K562 (cell line): ENCODE data around the gene ACTRT2. TPM values are rescaled to one million over a fixed set of nuclear protein-coding genes. Genes with fewer than 3 reads are reported as not detected.

ENCODE experiments used
- ATAC-seq: fragments of 200-7000 bp; cut with Tn5 transposase; 3 replicates; pipeline ENCODE4 v1.9.1; 2020; ENCODE audit warnings: moderate library complexity
- BruUV-seq: library from RNA; stranded (reverse); fragments of 400-500 nt; replicated peaks from 2 replicates; lab custom pipeline; 2021; lab: Mats Ljungman, UMichigan
- CTCF ChIA-PET: fragments of 300-600 bp; formaldehyde crosslinking; extraction: SDS; loops from one replicate; lab custom pipeline; 2021; ENCODE audit warnings: low intra/inter-chr PET ratio; lab: Yijun Ruan, JAX
- POLR2A ChIA-PET: fragments of 300-600, 350-650 bp; sonication (Branson Sonifier 250); formaldehyde crosslinking; extraction: SDS; loops from one replicate; lab custom pipeline; 2021; ENCODE audit warnings: antibody characterized with exemption, inconsistent platforms; lab: Yijun Ruan, JAX
- DNase-seq, 4 experiments: peaks; one replicate each; pipeline versions ENCODE4 v3.0.0 to v3.0.0-alpha.2; 2011 to 2018; ENCODE audit warnings: low spot score in 3 of 4, mixed read lengths in 3 of 4; ENCODE audit errors: extremely low read depth in 1 of 4
- FAIRE-seq: peaks from 2 replicates; lab custom pipeline; 2011; peaks lifted over from hg19 to GRCh38; lab: Jason Lieb, UNC
- H2AFZ ChIP-seq: 2 replicates; pipeline ENCODE4 v1.6.0; 2011; ENCODE audit warnings: low read depth, low read length, control low read depth, inconsistent platforms
- H3K27ac ChIP-seq: fragments of 200-600 bp; 3 replicates; pipeline ENCODE4 v1.8.0; 2011; ENCODE audit warnings: low read depth, mild to moderate bottlenecking, control low read depth, inconsistent platforms, low read length, moderate library complexity, mixed read lengths; ENCODE audit errors: extremely low read depth
- H3K27me3 ChIP-seq, 2 experiments: fragments of 300-600 bp in 1 of 2; 2 replicates in 1 of 2; 3 replicates in 1 of 2; pipeline versions ENCODE4 v1.6.0 to v1.8.0; 2011; ENCODE audit warnings: inconsistent platforms in 2 of 2, low read length in 2 of 2, mild to moderate bottlenecking in 1 of 2, mixed read lengths in 1 of 2, moderate library complexity in 1 of 2; ENCODE audit not compliant: control insufficient read depth in 2 of 2, insufficient read depth in 2 of 2
- H3K36me3 ChIP-seq: fragments of 300-600 bp; 3 replicates; pipeline ENCODE4 v1.8.0; 2011; ENCODE audit warnings: mild to moderate bottlenecking, low read length, inconsistent platforms; ENCODE audit not compliant: control insufficient read depth, insufficient read depth
- H3K4me1 ChIP-seq, 2 experiments: fragments of 200-600 bp in 1 of 2; replicated peaks in 1 of 2; 2 replicates in 1 of 2; 3 replicates in 1 of 2; pipeline versions ENCODE4 v1.5.1 to v1.8.0; 2011; ENCODE audit warnings: inconsistent platforms in 2 of 2, low read length in 2 of 2, mild to moderate bottlenecking in 1 of 2, mixed read lengths in 1 of 2, moderate library complexity in 1 of 2; ENCODE audit not compliant: control insufficient read depth in 2 of 2, insufficient read depth in 2 of 2
- H3K4me2 ChIP-seq: 2 replicates; pipeline ENCODE4 v1.6.1; 2011; ENCODE audit warnings: low read length, control low read depth, inconsistent platforms, mixed read lengths; ENCODE audit not compliant: insufficient read depth
- H3K4me3 ChIP-seq: fragments of 200-600 bp; sonication (generic), shearing (Covaris generic); 2 replicates; pipeline ENCODE4 v1.5.1; 2016; ENCODE audit warnings: control low read depth, inconsistent platforms
- H3K79me2 ChIP-seq: fragments of 200-600 bp; 3 replicates; pipeline ENCODE4 v1.8.0; 2011; ENCODE audit warnings: low read length, inconsistent platforms; ENCODE audit not compliant: control insufficient read depth, insufficient read depth
- H3K9ac ChIP-seq, 2 experiments: 2 replicates each; pipeline versions ENCODE4 v1.6.0 to v1.6.1; 2011; ENCODE audit warnings: low read depth in 2 of 2, low read length in 2 of 2, control low read depth in 1 of 2, inconsistent platforms in 1 of 2, mild to moderate bottlenecking in 1 of 2, mixed read lengths in 1 of 2; ENCODE audit not compliant: insufficient read depth in 1 of 2
- H3K9me1 ChIP-seq: one replicate; pipeline ENCODE4 v1.6.0; 2011; ENCODE audit warnings: inconsistent platforms, mild to moderate bottlenecking, low read length, moderate library complexity; ENCODE audit not compliant: control insufficient read depth, insufficient read depth
- H3K9me3 ChIP-seq: replicated peaks from 2 replicates; pipeline ENCODE4 v1.5.1; 2011; ENCODE audit warnings: low read depth, low read length, inconsistent platforms; ENCODE audit not compliant: control insufficient read depth, insufficient read depth
- H4K20me1 ChIP-seq: replicated peaks from 2 replicates; pipeline ENCODE4 v1.6.1; 2011; ENCODE audit warnings: low read length, inconsistent platforms, mixed read lengths; ENCODE audit not compliant: control insufficient read depth, insufficient read depth
- ATF7 ChIP-seq: fragments of 450-650 bp; IDR thresholded peaks from 2 replicates; pipeline ENCODE4 v1.7.1; 2014; ENCODE audit warnings: mild to moderate bottlenecking, moderate library complexity
- BMI1 ChIP-seq: fragments of 150-350 bp; IDR thresholded peaks from 2 replicates; pipeline ENCODE4 v1.6.1; 2014; ENCODE audit warnings: low read length
- DACH1 ChIP-seq: fragments of 450-650 bp; IDR thresholded peaks from 2 replicates; pipeline ENCODE4 v1.6.1; 2018; ENCODE audit not compliant: partially characterized antibody
- ETV5 ChIP-seq: sonication (generic); formaldehyde crosslinking; IDR thresholded peaks from 2 replicates; pipeline ENCODE4 v1.4.0; 2020; ENCODE audit warnings: low read depth, mild to moderate bottlenecking, missing genetic modification reagents
- HNRNPLL ChIP-seq: fragments of 200-400 bp; formaldehyde crosslinking; IDR thresholded peaks from 2 replicates; pipeline ENCODE4 v1.6.1; 2017; ENCODE audit warnings: low read length, low read depth, mild to moderate bottlenecking; ENCODE audit not compliant: poor library complexity, severe bottlenecking
- MCM7 ChIP-seq, 2 experiments: fragments of 450-650 bp; IDR thresholded peaks; 2 replicates each; pipeline ENCODE4 v1.6.1; 2016 to 2018
- SRF ChIP-seq, 2 experiments: fragments of 250-450, 450-650 bp in 1 of 2; sonication (Bioruptor Pico) in 1 of 2; sonication (generic) in 1 of 2; formaldehyde crosslinking; IDR thresholded peaks; 2 replicates each; pipeline versions ENCODE4 v1.5.0 to v1.5.1; 2020 to 2022; ENCODE audit warnings: mild to moderate bottlenecking in 1 of 2, missing genetic modification reagents in 1 of 2
- ZBTB1 ChIP-seq: sonication (generic); formaldehyde crosslinking; IDR thresholded peaks from 2 replicates; pipeline ENCODE4 v1.8.1; 2023; ENCODE audit warnings: missing genetic modification reagents, low read depth, mild to moderate bottlenecking, borderline replicate concordance
- ZBTB7A ChIP-seq: IDR thresholded peaks from 2 replicates; pipeline ENCODE4 v1.6.1; 2011; ENCODE audit warnings: low read depth, mild to moderate bottlenecking, low read length, moderate library complexity, borderline replicate concordance; ENCODE audit not compliant: control insufficient read depth
- ZC3H8 ChIP-seq: fragments of 450-650 bp; IDR thresholded peaks from 2 replicates; pipeline ENCODE4 v1.6.1; 2017
- ZNF146 ChIP-seq: IDR thresholded peaks from one replicate; pipeline ENCODE4 v1.6.1; 2018; ENCODE audit warnings: missing compliant biosample characterization; ENCODE audit not compliant: unreplicated experiment
- ZNF699 ChIP-seq: fragments of 250-450 bp; sonication (Bioruptor Pico); IDR thresholded peaks from 2 replicates; pipeline ENCODE4 v1.8.0; 2021; ENCODE audit warnings: mild to moderate bottlenecking, moderate library complexity; ENCODE audit not compliant: insufficient replicate concordance
- WGBS: fragments of 100-300 bp; shearing (Covaris generic); methylation state at CpG from one replicate; pipeline ENCODE4 v1.1.6; 2016; ENCODE audit warnings: low coverage, mixed read lengths; ENCODE audit not compliant: insufficient coverage; ENCODE audit errors: missing lambda C conversion rate; 5-methylcytosine and 5-hydroxymethylcytosine counted together
- in situ Hi-C: fragments of 300-500 bp; cut with MboI; formaldehyde crosslinking; loops from 4 replicates; pipeline ENCODE4 v1.15.0; 2018; ENCODE audit warnings: inconsistent platforms, mixed read lengths
- intact Hi-C: fragments of 100-400 bp; cut with micrococcal nuclease; formaldehyde crosslinking; loops from 2 replicates; pipeline ENCODE4 v1.14.2; 2022
- polyA plus RNA-seq, 8 experiments: library from polyadenylated mRNA; depleted of rRNA in 4 of 8; stranded (reverse) in 5 of 8; unstranded in 3 of 8; fragments of >200 nt; fragmentation: Nextera tagmentation in 2 of 8; fragmentation: Illumina TruSeq in 1 of 8; extraction: Ambion mirVana in 2 of 8; extraction: Trizol in 1 of 8; gene quantifications; 2 replicates each; pipeline versions ENCODE4 v1.2.1 to v1.2.3, GENCODE V29; 2011 to 2014; ENCODE audit warnings: inconsistent platforms in 1 of 8, missing spikeins in 1 of 8
- total RNA-seq, 7 experiments: library from RNA; depleted of rRNA in 6 of 7; stranded (reverse); fragments of >200 nt in 6 of 7; fragmentation: Illumina TruSeq in 2 of 7; extraction: Trizol in 2 of 7; gene quantifications; 2 replicates each; pipeline versions ENCODE4 v1.2.1 to v1.2.3, GENCODE V29; 2011 to 2021; ENCODE audit warnings: low replicate concordance in 1 of 7
- TF ChIP-seq, protein P1 (sequence below): sonication (generic); formaldehyde crosslinking; IDR thresholded peaks from 2 replicates; pipeline ENCODE4 v1.8.0; 2023; ENCODE audit warnings: missing genetic modification reagents, mild to moderate bottlenecking, borderline replicate concordance
- TF ChIP-seq, protein P2 (sequence below): sonication (generic); formaldehyde crosslinking; IDR thresholded peaks from 2 replicates; pipeline ENCODE4 v1.4.0; 2020; ENCODE audit warnings: mild to moderate bottlenecking, missing genetic modification reagents

Gene ACTRT2
- total and polyA plus RNA-seq, 9 of the 15 experiments (the other 6 are each of a cell fraction or from before 2014, with no cell fraction given): not detected

DNA sequence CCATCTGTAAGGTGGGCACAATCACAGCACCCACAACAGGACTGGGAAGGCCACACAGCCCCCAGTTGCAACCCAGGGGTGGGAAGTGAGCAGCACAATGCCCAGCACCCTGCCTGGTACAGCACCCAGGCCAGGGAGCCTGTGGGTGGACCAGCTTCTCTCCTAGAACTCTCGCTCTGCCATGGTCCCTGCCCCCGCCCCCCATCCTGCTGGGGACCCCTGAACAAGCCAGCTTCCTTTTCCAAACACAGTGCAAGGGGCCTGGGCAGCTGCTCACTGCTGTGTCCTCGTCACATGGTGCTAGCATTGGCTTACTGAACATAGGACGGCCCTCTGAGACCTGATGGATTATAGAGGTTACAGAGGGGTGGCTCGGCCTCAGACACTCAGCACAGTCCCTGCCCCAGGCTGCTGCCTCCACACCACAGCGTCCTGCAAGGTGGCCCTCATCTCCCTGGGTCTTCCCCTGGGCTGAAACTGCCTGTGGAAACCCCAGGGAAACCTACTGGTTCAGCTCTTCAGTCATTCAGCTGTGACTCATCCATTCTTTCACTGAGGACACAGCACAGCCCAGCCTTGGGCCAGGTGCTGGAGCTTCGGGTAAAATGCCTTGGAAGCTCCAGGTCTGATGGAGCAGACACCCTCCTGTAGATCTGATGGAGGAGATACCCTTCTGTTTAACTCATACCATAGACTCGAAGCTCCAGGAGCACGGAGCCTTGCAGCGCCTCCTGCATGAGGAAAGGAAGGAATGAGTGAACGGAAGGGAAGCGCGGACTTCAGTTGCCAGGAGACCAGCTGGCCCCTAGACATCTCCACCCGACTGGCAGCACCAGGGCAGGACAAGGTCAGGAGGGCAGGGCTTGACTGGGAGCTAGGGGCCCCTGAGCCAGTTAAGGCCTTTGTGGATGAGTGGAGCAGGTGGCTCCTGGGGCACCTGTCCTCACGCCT is 39.6 kb downstream of the ACTRT2 start:
- Histone ChIP-seq H3K4me1 (no peaks in the 10 kb centered on the region), H3K4me3 (no peak overlapping the region), H4K20me1 (no peaks in the 10 kb centered on the region), H3K4me2 (no peak overlapping the region), H2AFZ (no peak overlapping the region), H3K27me3 (peaks cover 0 to 14% of the 10 kb centered on the region in 2 experiments; a peak in 2 of 5 replicates), H3K79me2 (no peaks in the 10 kb centered on the region), H3K27ac (no peak overlapping the region), H3K9me1 (no peaks in the 10 kb centered on the region), H3K9ac (no peak overlapping the region; a peak in 1 of 4 replicates), H3K36me3 (no peaks in the 10 kb centered on the region), H3K9me3 (no peaks in the 10 kb centered on the region)
- POLR2A ChIA-PET: interaction anchor here (0.6 to 1.5 kb wide), 2 partner anchors 11 to 19 kb away, joined by 3 to 5 read pairs; no protein-coding TSS in a partner anchor
- CTCF ChIA-PET: no interaction called here
- intact Hi-C loops (no loop called here), in situ Hi-C loops (no loop called here)
- ATAC-seq: no peak; the same call in 2 of the 3 replicates
- FAIRE-seq: no peak
- under 1% methylated on average over 15 of the region's 15 CpGs for WGBS
- no TSS peak for BruUV-seq
- no peak for DNase-seq
- TF ChIP-seq ZC3H8 (no peak), ZNF146 (no peak), ZNF699 (CRISPR knock-in tag) (no peak), ETV5 (CRISPR knock-in tag) (no peak), HNRNPLL (no peak), ZBTB7A (no peak), MCM7 (IDR thresholded peaks at IDR 0.05) (no peak), ATF7 (no peak), SRF (CRISPR knock-in tag; IDR thresholded peaks at IDR 0.05) (no peak), BMI1 (no peak), ZBTB1 (no peak), DACH1 (no peak)
- TF ChIP-seq, protein P1, sequence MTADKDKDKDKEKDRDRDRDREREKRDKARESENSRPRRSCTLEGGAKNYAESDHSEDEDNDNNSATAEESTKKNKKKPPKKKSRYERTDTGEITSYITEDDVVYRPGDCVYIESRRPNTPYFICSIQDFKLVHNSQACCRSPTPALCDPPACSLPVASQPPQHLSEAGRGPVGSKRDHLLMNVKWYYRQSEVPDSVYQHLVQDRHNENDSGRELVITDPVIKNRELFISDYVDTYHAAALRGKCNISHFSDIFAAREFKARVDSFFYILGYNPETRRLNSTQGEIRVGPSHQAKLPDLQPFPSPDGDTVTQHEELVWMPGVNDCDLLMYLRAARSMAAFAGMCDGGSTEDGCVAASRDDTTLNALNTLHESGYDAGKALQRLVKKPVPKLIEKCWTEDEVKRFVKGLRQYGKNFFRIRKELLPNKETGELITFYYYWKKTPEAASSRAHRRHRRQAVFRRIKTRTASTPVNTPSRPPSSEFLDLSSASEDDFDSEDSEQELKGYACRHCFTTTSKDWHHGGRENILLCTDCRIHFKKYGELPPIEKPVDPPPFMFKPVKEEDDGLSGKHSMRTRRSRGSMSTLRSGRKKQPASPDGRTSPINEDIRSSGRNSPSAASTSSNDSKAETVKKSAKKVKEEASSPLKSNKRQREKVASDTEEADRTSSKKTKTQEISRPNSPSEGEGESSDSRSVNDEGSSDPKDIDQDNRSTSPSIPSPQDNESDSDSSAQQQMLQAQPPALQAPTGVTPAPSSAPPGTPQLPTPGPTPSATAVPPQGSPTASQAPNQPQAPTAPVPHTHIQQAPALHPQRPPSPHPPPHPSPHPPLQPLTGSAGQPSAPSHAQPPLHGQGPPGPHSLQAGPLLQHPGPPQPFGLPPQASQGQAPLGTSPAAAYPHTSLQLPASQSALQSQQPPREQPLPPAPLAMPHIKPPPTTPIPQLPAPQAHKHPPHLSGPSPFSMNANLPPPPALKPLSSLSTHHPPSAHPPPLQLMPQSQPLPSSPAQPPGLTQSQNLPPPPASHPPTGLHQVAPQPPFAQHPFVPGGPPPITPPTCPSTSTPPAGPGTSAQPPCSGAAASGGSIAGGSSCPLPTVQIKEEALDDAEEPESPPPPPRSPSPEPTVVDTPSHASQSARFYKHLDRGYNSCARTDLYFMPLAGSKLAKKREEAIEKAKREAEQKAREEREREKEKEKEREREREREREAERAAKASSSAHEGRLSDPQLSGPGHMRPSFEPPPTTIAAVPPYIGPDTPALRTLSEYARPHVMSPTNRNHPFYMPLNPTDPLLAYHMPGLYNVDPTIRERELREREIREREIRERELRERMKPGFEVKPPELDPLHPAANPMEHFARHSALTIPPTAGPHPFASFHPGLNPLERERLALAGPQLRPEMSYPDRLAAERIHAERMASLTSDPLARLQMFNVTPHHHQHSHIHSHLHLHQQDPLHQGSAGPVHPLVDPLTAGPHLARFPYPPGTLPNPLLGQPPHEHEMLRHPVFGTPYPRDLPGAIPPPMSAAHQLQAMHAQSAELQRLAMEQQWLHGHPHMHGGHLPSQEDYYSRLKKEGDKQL (CRISPR knock-in tag): no peak
- TF ChIP-seq, protein P2, sequence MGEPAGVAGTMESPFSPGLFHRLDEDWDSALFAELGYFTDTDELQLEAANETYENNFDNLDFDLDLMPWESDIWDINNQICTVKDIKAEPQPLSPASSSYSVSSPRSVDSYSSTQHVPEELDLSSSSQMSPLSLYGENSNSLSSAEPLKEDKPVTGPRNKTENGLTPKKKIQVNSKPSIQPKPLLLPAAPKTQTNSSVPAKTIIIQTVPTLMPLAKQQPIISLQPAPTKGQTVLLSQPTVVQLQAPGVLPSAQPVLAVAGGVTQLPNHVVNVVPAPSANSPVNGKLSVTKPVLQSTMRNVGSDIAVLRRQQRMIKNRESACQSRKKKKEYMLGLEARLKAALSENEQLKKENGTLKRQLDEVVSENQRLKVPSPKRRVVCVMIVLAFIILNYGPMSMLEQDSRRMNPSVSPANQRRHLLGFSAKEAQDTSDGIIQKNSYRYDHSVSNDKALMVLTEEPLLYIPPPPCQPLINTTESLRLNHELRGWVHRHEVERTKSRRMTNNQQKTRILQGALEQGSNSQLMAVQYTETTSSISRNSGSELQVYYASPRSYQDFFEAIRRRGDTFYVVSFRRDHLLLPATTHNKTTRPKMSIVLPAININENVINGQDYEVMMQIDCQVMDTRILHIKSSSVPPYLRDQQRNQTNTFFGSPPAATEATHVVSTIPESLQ (CRISPR knock-in tag): no peak
